ENCODE results near the gene HIPK4.
A peak's percentile ranks its signal among the peaks of the same experiment; 100 is the strongest.
"Not testable (repeated sequence)": the region's sequence is repeated elsewhere in the genome, so short reads cannot be mapped to it uniquely, and the experiment has no call there.

HIPK4 gene

DNA sequence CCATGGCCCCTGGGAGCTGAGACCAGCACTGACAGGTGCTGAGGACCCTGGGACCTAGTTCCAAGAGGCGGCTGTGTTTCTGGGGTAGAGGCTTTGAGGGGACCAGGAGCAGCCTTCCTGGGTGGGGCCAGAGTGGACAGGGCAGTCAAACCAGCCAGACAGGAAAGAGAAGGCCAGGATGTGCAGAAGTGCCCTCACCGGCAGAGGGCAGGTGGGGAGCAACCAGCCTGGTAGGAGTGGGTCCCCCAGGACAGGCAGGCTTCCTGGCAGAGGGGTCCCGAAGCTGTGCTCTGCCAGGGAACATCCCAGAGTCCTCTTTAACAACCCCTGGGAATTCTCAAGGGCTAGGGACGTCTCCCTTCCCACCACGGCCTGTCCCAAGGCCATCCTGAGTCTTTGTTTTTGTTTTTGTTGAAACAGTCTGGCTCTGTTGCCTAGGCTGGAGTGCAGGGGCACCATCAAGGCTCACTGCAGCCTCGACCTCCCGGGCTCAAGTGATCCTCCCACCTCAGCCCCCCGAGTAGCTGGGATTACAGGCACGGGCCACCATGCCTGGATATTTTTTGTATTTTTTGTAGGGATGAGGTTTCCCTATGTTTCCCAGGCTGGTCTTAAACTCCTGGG, 3.0 kb upstream of the HIPK4 start:
- DNase-seq: no peak

DNA sequence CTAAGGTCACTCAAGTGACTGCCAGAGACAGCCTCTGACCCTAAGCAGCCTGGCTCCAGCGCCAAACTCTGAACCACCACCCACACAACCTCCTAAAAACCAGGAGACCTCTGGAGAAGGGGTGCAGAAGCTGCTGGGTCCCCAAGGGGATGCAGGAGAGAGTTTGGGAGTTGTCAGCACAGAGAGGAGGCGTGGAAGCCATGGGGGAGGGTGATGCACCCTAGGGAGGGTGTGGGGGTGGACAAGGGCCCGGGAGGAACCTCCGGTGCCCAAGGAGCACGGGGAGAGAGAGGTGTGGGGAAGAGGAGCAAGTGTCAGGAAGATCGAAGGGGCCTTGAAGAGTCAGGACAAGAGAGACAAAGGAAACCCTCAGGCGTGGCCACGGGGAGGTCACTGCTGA, 2.1 kb upstream of the HIPK4 start:
- DNase-seq: no peak

DNA sequence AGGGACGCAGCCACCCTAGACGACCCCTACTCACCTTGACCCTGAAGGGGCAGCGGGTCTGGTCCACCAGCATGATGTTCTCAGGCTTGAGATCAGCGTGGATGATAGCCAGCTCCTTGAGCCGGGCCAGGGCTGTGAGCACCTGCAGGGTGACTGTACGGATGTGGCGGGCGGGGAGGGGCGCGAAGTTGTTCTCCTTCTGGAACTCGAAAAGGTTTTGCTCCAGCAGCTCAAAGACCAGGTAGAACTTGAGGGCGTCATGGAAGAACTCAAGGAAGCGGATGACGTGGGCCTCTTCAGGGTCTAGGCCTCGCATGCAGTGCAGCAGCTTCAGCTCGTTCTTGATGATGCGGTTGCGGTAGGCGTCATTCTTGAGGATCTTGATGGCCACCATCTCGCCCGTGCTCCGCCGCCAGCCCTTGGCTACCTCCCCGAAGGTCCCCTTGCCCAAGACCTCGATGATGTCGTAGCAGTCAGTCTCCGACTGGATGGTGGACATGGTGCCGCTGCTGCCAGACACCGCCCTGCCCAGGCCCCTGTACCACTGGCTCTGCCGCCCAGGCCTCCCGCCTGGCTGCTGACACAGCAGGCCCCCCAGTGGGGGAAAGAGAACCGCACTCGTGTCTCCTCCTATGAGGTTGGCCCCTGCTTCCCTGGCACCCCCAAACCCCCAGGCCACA, 437 bp downstream of the HIPK4 start:
- no peak for DNase-seq

DNA sequence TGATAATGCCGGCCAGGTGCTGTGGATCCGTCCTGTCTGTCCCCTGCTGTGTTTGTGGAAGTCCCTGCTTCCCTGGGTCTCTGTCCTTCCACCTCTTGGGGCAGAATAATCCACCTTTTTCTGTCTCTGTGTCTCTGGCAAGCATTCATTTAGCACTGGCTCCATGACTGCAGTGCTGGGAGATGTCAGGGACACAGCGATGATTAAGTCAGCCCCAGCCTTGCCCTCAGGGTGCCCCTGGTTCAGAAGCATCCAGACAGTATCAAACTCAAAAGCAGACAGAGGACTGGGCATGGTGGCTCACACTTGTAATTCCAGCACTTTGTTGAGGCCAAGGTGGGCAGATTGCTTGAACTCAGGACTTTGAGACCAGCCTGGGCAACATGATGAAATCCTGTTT, 1.5 kb downstream of the HIPK4 start:
- DNase-seq: no peak

DNA sequence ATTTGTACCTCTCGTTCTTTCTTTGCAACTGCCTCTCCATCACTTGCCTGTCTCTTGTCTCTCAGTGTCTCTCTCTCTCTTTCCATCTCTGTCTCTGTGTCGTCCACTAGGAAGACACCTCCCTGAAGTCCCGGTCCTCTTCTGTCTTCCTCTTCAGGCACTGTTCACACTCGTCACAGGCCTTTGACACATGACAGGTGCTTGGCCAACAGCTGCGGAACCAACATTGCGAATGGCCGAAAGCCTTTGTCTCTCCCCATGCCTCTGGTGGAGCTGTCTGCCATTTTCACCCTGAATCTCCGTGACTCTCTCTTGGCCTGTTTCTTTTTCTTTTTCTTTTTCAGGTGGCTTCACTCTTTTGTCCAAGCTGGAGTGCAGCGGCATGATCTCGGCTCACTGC, 2.8 kb downstream of the HIPK4 start:
- DNase-seq: no peak

DNA sequence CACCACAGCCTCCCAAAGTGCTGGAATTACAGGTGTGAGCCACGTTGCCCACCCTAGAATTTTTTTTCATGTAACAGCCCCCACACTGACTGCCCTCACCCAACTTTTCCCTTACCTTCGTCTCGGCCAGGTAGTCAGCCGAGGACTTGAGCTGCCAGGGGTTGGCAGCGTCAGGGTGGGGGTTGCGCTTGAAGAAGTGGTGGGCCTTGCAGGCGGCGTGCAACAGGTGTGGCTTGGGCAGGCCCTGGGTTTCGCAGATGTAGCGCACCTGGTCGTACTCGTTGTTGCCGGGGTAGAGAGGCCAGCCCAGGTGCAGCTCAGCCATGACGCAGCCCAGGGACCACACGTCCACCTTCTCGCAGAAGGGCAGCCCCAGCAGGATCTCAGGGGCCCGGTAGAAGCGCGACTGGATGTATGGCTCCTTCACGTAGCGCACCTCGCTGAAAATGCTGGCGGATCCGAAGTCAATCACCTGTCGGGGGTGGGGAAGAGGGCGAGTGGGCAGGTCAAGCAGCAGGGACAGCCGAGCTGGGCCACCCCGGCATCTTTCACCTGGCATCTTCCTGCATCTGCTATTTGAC, 6.2 kb downstream of the HIPK4 start:
- no peak for DNase-seq

DNA sequence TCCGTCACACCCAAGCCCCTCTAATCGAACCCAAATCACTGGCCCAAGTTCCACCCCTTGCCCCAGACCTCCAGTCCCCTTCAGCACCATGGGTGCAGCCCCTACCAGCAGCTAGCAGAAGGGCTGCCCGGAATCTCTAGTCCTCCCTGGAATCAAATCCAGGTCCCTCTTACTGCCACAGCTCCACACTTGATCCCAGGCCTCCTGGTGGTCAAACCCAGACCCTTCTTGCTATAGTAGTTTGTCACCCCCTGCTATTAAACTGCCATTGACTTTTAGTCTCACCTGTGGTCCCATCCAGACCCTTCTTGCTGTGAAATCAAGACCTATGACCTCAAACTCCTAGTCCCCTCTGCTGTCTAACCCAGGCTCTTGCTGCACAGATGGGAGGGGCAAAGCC, 8.7 kb downstream of the HIPK4 start:
- no peak for DNase-seq

DNA sequence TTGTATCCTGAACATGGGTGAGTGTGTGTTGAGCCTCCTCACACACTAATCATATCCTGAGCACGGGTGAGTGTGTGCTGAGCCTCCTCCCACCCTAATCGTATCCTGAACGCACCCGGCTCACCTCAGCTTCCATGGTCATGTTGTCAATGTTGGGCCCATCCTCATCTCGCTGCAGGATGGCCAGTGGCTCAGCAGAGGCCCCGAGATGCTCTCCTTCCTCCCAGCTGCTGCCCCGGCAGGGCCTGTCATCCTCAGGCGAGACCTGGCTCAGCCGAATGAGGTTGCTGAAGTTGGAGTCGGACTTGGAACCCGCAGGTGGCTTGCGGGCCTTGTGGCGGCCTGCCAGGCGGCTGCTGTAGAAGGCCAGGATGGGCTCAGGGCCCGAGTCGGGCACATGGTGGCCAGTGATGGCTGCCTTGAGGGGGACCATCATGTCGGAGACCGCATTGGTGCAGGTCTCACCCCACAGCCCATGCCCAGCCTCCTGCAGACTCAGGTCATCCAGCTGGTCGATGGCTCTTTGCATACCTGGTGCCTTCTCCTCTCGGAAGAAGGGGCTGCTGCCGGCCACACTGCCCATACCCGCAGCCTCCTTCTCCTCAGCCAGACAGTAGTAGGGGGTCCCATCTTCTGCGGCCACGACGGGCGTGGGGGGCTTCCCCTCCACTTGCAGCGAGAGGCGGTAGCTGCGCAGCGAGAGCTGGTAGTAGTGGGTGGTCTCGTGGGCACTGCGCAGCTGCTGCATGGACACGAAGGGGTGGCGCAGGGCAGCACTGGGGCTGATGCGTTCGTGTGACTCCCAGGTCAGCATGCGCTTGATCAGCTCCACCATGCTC, 9.6 kb downstream of the HIPK4 start:
- no peak for DNase-seq

DNA sequence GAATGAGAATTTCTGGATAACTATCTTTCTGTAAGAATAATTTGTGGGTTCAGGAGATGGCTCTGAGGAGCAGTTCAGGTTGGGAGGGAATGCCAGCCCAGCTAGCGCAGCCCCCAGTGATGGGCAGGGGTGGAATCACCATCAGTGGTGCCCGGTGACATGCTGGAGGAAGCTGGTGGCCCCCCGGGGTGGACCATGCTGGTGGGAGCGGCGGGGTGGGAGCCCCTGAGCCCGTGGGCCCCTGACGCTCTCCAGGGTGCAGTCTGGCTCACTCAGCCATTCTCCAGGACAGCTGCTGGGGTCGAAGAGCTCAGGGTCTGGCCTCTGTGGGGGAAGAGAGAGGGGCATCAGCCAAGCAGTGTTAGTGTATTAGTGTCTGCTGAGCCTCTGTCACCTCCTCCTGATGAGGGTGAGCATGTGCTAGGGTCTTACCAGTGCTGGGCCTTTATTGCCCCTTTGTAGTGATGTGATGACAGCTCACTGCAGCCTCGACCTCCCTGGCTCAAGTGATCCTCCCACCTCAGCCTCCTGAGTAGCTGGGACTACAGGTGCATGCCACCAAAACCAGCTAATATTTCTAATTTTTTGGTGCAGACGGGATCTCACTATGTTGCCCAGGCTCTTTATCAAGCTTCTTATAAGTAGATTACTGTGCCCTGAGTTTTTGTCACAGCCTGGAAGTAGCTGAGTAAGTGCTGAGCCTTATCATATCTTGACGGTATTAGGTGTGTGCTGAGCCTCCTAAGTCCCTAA, 10.4 kb downstream of the HIPK4 start:
- DNase-seq: no peak

DNA sequence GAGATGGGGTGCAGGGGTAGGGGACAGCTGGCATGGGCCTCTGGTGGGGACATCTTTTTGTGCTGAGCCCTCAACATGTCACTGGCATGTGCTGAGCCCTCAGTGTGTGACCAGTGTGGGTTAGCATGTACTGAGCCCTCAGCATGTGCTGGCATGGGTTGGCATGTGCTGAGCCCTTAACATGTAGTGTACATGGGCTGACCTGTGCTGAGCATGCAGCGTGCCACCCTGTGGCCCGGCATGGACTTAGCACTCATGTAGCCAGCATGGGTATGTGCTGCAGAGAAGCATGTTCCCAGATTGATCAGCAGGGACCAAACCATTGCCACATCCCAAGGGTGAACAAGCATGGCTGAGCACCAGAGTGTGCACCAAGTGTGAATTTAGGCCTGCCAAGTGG, 11.5 kb downstream of the HIPK4 start:
- no peak for DNase-seq

DNA sequence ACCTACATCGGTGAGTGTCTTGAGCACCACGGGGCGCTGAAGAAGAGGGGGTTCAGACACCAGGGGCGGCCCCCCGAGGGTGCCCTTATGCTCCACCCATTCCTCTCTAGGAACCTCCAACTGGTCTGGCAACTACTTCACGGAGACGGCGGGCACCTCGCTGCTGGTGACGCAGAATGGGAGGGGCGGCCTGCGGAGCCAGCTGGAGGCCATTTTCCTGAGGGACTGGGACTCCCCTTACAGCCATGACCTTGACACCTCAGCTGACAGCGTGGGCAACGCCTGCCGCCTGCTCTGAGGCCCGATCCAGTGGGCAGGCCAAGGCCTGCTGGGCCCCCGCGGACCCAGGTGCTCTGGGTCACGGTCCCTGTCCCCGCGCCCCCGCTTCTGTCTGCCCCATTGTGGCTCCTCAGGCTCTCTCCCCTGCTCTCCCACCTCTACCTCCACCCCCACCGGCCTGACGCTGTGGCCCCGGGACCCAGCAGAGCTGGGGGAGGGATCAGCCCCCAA, 12.1 kb downstream of the HIPK4 start:
- no peak for DNase-seq

DNA sequence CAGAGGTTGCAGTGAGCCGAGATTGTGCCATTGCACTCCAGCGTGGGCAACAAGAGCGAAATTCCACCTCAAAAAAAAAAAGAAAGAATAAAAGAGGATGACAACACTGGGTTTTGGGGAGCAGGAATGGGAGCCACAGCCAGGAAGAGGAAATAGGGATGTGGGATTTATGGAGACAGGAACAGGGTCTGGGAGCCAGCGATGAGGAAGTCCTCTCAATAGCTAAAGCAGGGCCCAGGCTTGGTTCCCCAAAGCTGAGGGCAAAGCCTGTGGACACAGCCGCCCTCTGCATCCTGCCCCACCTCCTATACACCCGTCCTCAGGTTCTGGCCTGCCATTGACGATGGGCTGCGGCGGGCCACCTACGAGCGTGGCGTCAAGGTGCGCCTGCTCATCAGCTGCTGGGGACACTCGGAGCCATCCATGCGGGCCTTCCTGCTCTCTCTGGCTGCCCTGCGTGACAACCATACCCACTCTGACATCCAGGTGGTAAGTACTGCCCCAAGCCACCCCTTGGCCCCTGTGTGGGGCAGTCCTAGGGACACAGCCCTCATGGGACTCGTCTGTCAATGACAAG, 13.6 kb downstream of the HIPK4 start:
- no peak for DNase-seq

DNA sequence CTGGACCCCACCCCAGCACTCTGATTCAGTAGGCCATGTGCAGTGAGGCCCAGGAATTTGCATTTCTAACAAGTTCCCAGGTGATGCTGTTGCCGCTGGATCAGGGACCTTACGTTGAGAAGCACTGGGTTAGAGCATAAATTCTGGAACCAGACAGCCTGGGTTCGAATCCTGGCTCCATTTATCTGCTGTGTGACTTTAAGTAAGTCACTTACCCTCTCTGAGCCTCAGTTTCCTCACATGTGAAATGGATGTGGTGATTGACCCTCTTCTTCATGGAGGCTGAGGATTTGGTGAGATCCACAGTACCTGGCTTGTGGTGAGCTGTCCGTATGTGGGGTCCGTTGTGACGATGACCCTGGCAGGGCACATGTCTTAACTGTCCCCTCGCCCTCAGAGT, 15.9 kb downstream of the HIPK4 start:
- no peak for DNase-seq

DNA sequence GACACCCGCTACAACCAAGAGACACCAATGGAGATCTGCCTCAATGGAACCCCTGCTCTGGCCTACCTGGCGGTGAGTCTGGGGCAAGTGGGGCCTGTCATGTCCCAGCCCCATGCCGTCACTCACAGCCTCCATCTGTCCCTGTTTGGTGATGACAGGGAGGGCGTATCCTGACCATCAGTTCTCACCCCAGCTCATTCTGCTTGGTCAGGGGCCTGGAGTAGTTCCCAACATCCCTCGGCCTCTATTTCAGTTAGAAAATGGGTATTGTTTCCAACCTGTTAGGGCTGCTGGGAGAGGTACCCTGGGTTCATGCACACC, 18.2 kb downstream of the HIPK4 start:
- DNase-seq: no peak

DNA sequence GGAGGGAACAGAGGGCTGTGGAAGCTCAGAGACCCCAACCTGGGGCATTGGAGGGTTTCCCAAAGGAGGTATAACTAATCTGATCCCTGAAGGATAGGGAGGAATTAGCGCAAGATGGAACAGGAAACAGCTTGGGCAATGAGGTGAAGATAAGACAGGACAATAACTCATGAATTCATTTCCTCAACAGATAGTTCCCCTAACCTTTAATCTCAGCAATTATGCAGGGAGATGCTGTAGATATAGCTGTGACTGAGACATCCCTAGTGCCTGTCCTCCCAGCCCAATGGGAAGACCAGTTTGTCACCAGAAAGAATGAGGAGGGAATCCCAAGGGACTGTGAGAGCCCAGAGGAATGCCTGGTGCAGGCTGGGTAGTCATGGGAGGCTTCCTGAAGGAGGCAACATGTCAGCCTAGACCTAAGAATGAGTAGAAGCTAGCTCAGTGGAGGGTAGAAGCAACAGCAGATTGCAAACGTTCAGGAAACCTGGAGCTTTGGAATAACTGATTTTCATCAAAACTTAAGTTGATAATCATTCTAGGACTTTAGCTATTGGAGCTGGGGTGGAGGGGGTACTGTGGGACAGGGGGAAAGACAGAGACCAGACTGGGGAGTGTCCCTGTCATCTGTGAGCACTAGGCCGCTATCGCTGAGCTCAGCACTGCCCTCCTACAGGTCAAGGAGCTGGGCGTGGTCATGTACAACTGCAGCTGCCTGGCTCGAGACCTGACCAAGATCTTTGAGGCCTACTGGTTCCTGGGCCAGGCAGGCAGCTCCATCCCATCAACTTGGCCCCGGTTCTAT, 18.8 kb downstream of the HIPK4 start:
- DNase-seq: no peak

DNA sequence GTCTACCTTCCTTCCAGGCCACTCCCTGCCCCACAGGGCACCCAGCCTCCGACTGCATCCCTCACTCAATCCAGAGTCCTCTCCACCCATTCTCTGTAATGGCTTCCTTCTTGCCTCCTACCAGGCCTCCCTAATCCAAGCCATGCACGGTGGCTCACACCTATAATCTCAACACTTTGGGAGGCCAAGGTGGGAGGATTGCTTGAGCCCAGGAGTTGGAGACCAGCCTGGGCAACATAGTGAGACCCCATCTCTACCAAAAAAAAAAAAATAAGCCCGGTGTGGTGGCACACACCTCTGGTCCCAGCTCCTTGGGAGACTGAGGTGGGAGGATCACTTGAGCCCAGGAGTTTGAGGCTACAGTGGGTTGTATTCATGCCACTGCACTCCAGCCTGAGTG, 19.7 kb downstream of the HIPK4 start:
- DNase-seq: not testable (repeated sequence)

DNA sequence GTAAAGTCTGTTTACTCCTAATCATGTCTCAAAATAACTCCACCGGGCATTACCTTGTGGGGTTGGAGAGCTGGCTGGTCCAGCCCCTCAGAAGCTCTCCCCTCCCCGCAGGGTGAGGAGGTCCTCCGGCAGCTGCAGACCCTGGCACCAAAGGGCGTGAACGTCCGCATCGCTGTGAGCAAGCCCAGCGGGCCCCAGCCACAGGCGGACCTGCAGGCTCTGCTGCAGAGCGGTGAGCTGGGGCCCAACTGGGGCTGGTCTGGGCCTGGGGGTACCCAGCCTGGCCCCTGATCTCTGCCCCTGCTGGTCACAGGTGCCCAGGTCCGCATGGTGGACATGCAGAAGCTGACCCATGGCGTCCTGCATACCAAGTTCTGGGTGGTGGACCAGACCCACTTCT, 20.2 kb downstream of the HIPK4 start:
- no peak for DNase-seq

DNA sequence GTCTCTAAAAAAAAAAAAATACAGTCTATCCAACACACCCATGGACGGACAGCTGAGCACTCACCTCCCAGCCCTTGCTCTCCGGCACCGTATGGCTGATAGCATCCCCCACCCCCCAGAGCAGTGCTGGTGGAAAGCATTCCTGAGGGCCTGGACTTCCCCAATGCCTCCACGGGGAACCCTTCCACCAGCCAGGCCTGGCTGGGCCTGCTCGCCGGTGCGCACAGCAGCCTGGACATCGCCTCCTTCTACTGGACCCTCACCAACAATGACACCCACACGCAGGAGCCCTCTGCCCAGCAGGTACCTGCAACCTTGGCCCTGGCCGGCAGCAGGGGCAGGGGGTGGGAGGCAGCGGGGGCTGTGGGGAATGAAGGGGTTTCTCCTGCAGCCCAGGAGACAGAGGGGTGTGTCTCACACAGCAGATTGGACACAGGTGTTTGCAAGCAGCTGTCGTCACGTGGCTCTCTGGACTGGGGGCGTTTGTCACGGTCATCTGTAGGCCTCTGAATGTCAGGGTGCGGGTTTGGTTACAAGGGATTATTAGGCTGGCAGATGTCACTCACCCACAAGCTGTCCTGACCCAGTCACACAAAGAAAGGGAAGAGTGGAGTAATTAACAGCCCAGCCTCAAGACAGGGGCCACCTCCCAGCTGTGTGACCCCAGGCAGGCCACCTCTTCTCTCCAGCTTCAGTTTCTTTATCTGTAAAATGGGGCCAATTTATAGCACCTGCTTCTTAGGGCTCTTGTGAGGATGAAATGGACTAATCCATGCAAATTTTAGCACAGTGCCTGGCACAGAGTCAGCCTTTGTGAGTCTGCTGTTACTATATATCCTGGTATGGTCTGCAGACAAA, 22.2 kb downstream of the HIPK4 start:
- no peak for DNase-seq

DNA sequence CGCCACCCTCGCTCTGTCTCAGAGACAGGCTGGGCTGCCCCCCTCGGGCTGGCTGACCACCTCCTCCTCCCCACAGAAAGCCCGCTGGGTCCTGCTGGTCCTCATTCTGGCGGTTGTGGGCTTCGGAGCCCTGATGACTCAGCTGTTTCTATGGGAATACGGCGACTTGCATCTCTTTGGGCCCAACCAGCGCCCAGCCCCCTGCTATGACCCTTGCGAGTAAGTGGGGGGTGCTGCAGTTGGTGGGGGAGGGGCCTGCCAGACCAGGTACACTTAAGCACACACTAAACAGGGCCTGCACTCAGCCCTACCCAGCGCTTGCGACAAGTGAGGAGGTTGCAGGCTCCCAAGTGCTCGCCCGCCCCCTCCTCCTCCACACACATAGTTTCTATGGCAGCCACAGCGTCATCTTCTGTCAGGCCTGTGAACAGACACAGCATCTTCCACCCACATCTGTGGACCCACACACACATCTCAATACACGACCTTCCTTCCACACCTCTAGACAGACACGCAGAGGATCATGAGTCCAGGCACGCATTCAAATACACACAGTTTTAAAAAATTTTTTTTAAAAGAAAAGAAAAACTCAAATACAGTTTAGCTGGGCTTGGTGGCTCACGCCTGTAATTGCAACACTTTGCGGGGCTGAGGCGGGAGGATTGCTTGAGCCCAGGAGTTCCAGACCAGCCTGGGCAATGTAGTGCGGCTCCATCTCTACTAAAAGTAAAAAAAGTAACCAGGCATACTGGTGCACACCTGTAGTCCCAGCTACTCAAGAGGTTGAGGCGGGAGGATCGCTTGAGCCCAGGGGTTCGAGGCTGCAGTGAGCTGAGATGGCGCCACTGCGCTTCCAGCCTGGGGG, 23.1 kb downstream of the HIPK4 start:
- DNase-seq: peak; percentile 46
